ENCODE measurements around the gene CTDSP1. TPM values are rescaled to one million over a fixed set of nuclear protein-coding genes. Genes with fewer than 3 reads are reported as not detected.

Gene CTDSP1
- total and polyA plus RNA-seq, 7 donors: 75.1 to 120 (median 82.6) TPM

DNA sequence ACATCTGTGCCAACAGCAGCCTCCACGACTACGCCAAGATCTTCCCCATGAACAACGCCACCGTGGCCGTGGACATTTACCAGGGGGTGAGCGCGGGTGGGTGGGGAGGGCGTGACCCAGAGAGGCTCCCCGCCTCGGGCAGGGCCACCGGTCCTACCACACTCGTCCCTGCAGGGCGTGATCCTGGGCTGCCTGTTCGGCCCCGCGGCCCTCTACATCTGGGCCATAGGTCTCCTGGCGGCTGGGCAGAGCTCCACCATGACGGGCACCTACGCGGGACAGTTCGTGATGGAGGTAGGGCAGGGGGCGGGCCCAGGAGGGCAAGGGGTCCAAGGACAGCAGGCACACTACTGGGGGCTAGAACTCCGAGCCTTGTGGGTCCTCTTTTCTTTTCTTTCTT is 8.5 kb upstream of the CTDSP1 start:
- TF ChIP-seq, protein P1, sequence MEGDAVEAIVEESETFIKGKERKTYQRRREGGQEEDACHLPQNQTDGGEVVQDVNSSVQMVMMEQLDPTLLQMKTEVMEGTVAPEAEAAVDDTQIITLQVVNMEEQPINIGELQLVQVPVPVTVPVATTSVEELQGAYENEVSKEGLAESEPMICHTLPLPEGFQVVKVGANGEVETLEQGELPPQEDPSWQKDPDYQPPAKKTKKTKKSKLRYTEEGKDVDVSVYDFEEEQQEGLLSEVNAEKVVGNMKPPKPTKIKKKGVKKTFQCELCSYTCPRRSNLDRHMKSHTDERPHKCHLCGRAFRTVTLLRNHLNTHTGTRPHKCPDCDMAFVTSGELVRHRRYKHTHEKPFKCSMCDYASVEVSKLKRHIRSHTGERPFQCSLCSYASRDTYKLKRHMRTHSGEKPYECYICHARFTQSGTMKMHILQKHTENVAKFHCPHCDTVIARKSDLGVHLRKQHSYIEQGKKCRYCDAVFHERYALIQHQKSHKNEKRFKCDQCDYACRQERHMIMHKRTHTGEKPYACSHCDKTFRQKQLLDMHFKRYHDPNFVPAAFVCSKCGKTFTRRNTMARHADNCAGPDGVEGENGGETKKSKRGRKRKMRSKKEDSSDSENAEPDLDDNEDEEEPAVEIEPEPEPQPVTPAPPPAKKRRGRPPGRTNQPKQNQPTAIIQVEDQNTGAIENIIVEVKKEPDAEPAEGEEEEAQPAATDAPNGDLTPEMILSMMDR (IDR thresholded peaks at IDR 0.05): no peak
- TF ChIP-seq EP300 (IDR thresholded peaks at IDR 0.05) (no peak), POLR2AphosphoS5 (IDR thresholded peaks at IDR 0.05) (no peak), POLR2A (IDR thresholded peaks at IDR 0.05) (no peak)
- 87 to 93% methylated on average over 23 of the region's 23 CpGs for WGBS, 2 donors
- DNase-seq: no peak
- Histone ChIP-seq H3K27ac (no peak overlapping the region), H3K36me3 (no peaks in the 10 kb centered on the region), H3K9me3 (no peaks in the 10 kb centered on the region), H3K27me3 (no peaks in the 10 kb centered on the region), H3K4me3 (no peak overlapping the region), H3K4me1 (peaks cover 0 to 23% (median 15%) of the 10 kb centered on the region in 4 donors)
- intact Hi-C loops (cut with DNase I): no loop called here

DNA sequence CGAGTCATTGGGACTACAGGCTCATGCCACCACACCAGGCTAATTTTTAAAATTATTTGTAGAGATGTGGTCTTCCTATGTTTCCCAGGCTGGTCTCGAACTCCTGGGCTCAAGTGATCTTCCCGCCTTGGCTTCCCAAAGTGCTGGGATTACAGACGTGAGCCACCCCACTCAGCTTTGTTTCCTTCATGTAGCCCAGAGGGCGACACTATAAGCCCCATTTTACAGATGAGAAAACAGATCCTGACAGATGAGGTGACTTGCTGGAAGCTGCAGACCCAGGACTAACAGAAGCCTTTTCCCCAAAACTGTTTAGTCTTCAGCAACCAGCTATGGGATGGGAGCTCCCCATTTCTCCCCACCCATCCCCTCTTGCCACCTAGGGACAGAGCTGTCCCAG is 7.2 kb upstream of the CTDSP1 start:
- no peak overlapping the region for H3K4me3 ChIP-seq
- no peak overlapping the region for H3K27ac ChIP-seq
- WGBS, 2 donors: 92 to 96% methylated on average over 5 of the region's 5 CpGs
- H3K4me1 ChIP-seq: peaks cover 0 to 24% (median 23%) of the 10 kb centered on the region in 4 donors
- intact Hi-C loops (cut with DNase I): no loop called here
- no peaks in the 10 kb centered on the region for H3K36me3 ChIP-seq
- H3K9me3 ChIP-seq: no peaks in the 10 kb centered on the region
- no peak for DNase-seq
- TF ChIP-seq, protein P1 (IDR thresholded peaks at IDR 0.05): no peak
- TF ChIP-seq POLR2A (IDR thresholded peaks at IDR 0.05) (no peak), POLR2AphosphoS5 (IDR thresholded peaks at IDR 0.05) (no peak), EP300 (IDR thresholded peaks at IDR 0.05) (no peak)
- no peaks in the 10 kb centered on the region for H3K27me3 ChIP-seq

DNA sequence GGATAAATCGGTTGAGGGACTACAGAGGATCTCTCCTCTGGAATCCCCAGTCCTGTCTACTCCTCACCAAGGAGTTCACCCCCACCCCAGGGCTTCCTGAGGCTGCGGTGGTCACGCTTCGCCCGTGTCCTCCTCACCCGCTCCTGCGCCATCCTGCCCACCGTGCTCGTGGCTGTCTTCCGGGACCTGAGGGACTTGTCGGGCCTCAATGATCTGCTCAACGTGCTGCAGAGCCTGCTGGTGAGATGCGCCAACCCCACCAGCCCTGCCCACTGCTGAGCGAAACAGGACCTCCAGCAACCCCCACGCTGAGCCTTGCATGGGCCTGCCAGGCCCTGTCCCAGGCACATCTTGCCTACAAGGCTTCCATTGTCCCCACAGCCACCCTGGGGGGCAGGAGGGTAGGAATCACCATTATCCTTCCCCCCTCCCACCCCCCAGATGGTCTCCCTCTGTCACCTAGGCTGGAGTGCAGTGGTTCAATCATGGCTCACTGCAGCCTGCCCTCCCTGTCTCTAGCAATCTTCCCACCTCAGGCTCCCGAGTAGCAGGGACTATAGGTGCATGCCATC is 6.7 kb upstream of the CTDSP1 start:
- H3K4me3 ChIP-seq: no peak overlapping the region
- H3K27me3 ChIP-seq: no peaks in the 10 kb centered on the region
- intact Hi-C loops (cut with DNase I): no loop called here
- no peak for DNase-seq
- H3K4me1 ChIP-seq: peaks cover 0 to 24% (median 23%) of the 10 kb centered on the region in 4 donors
- WGBS, 2 donors: 80 to 88% methylated on average over 16 of the region's 16 CpGs
- H3K36me3 ChIP-seq: no peaks in the 10 kb centered on the region
- H3K27ac ChIP-seq: no peak overlapping the region
- no peaks in the 10 kb centered on the region for H3K9me3 ChIP-seq
- no peak for TF ChIP-seq POLR2AphosphoS5 (IDR thresholded peaks at IDR 0.05)
- no peak for TF ChIP-seq POLR2A (IDR thresholded peaks at IDR 0.05)

DNA sequence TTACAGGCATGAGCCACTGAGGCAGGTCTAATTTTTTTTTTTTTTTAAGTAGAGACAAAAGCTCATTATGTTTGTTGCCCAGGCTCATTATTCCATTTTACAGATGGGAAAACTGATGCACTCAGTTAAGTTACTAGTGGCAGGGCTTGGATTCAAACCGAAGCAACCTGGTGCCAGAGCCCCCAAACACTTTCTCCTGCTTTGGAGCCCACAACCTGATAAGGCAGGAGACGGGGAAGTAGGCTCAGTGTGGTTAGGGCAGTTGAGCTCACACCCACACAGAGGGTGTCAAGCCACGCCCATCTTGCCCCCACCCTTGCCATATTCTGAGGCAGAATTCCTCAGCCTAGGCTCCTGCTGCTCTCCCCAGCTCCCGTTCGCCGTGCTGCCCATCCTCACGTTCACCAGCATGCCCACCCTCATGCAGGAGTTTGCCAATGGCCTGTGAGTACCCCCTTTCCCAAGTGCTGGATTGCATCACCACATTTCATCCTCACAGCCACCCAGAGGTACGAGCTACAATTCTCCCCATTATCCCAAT is 5.8 kb upstream of the CTDSP1 start:
- Histone ChIP-seq H3K4me3 (no peak overlapping the region), H3K27ac (no peak overlapping the region), H3K27me3 (no peaks in the 10 kb centered on the region), H3K4me1 (peaks cover 0 to 28% (median 26%) of the 10 kb centered on the region in 4 donors), H3K36me3 (no peaks in the 10 kb centered on the region), H3K9me3 (no peaks in the 10 kb centered on the region)
- intact Hi-C loops (cut with DNase I): no loop called here
- TF ChIP-seq EP300 (IDR thresholded peaks at IDR 0.05) (no peak), POLR2A (IDR thresholded peaks at IDR 0.05) (no peak), POLR2AphosphoS5 (IDR thresholded peaks at IDR 0.05) (no peak)
- TF ChIP-seq, protein P1 (IDR thresholded peaks at IDR 0.05): no peak
- 47 to 65% methylated on average over 8 of the region's 8 CpGs for WGBS, 2 donors
- no peak for DNase-seq

DNA sequence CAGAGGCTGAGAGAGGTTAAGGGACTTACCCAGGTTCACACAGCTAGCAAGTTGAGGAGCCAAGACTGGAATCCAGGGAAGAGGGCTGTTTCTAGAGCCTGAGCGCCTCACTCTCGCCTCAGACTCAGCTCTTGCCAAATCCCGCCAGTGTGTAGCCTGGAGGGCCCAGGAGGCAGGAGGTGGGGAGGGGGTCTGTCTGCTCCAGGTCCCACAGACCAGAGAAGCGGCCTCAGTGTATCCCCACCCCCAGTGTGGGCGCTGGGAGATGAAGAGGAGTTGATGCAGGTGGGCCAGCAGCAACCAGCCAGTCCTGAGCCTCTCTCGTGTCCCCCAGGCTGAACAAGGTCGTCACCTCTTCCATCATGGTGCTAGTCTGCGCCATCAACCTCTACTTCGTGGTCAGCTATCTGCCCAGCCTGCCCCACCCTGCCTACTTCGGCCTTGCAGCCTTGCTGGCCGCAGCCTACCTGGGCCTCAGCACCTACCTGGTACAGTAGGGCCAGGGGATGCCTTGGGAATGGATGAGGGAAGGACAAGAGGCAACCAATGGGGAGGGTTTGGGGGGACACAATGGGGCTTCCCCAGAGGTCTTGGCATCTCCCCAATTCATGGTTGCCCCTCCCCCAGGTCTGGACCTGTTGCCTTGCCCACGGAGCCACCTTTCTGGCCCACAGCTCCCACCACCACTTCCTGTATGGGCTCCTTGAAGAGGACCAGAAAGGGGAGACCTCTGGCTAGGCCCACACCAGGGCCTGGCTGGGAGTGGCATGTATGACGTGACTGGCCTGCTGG is 5.2 kb upstream of the CTDSP1 start:
- Histone ChIP-seq H3K27me3 (no peaks in the 10 kb centered on the region), H3K9me3 (no peaks in the 10 kb centered on the region), H3K36me3 (no peaks in the 10 kb centered on the region), H3K27ac (peak overlapping the region in 1 of 4 donors; percentile 100), H3K4me3 (no peak overlapping the region), H3K4me1 (peaks cover 0 to 33% (median 28%) of the 10 kb centered on the region in 4 donors)
- 85 to 87% methylated on average over 13 of the region's 13 CpGs for WGBS, 2 donors
- intact Hi-C loops (cut with DNase I): no loop called here
- peak; percentile 76 for DNase-seq
- TF ChIP-seq POLR2AphosphoS5 (IDR thresholded peaks at IDR 0.05): no peak
- TF ChIP-seq EP300 (IDR thresholded peaks at IDR 0.05): no peak
- TF ChIP-seq, protein P1 (IDR thresholded peaks at IDR 0.05): no peak
- no peak for TF ChIP-seq POLR2A (IDR thresholded peaks at IDR 0.05)
